ENCODE data around the gene CCNT2. TPM values are rescaled to one million over a fixed set of nuclear protein-coding genes. Genes with fewer than 3 reads are reported as not detected.
"Not testable (repeated sequence)": the region's sequence is repeated elsewhere in the genome, so short reads cannot be mapped to it uniquely, and the experiment has no call there.

The CCNT2 gene
- 10 to 100 TPM; 28.9 to 37.3 (median 33.3) TPM for polyA plus RNA-seq (ENCODE audit: low read depth in 6 of 6)

GRCh38 chr2:134918526-134919340 is at the start of gene CCNT2:
TSS of gene CCNT2 (plus strand) at chr2:134918822. CDS start at chr2:134918855, 33 bp downstream.
- H3K27me3 Mint-ChIP-seq = no peaks in the 10 kb centered on the region
- H3K36me3 Mint-ChIP-seq = peaks cover 0 to 10% of the 10 kb centered on the region in 2 donors
- peaks cover 24 to 51% (median 38%) of the 10 kb centered on the region in 3 donors for H3K4me1 Mint-ChIP-seq
- peak within 1 kb of the TSS; percentile 94 to 100 (median 98) for H3K27ac Mint-ChIP-seq
- ATAC-seq (ENCODE audit: low read depth in 2 of 2) = peak; percentile 80 to 81
- peak within 1 kb of the TSS; percentile 90 to 100 (median 98) for H3K4me3 Mint-ChIP-seq
- H3K9me3 Mint-ChIP-seq = peaks cover 0 to 5% (median 0%) of the 10 kb centered on the region in 7 donors
- peak; percentile 100 for DNase-seq

GRCh38 chr2:134869946-134870736 is 48.5 kb upstream of the CCNT2 start:
- Mint-ChIP-seq H3K27ac (peak overlapping the region in 1 of 6 donors; percentile 13), H3K36me3 (peaks cover 7 to 9% of the 10 kb centered on the region in 2 donors), H3K4me1 (no peaks in the 10 kb centered on the region), H3K4me3 (no peak overlapping the region), H3K9me3 (peaks cover 0 to 6% (median 0%) of the 10 kb centered on the region in 7 donors), H3K27me3 (no peaks in the 10 kb centered on the region)
- DNase-seq (no peak), ATAC-seq (ENCODE audit: low read depth in 2 of 2) (no peak)

- Mint-ChIP-seq H3K27me3 (no peaks in the 10 kb centered on the region), H3K4me1 (no peaks in the 10 kb centered on the region), H3K36me3 (peaks cover 0 to 8% of the 10 kb centered on the region in 2 donors), H3K9me3 (peaks cover 6 to 16% (median 9%) of the 10 kb centered on the region in 7 donors), H3K27ac (no peak overlapping the region), H3K4me3 (no peak overlapping the region)
- no peak for DNase-seq
- no peak for ATAC-seq (ENCODE audit: low read depth in 2 of 2)
Observed at GRCh38 chr2:134873152-134873551, 45.5 kb upstream of the CCNT2 start.

GRCh38 chr2:134875309-134875708 is 43.3 kb upstream of the CCNT2 start:
- peaks cover 11 to 33% (median 18%) of the 10 kb centered on the region in 7 donors for H3K9me3 Mint-ChIP-seq
- H3K4me3 Mint-ChIP-seq = no peak overlapping the region
- H3K27me3 Mint-ChIP-seq = no peaks in the 10 kb centered on the region
- ATAC-seq (ENCODE audit: low read depth in 2 of 2) (no peak), DNase-seq (no peak)
- H3K36me3 Mint-ChIP-seq = peaks cover 19 to 29% of the 10 kb centered on the region in 2 donors
- no peak overlapping the region for H3K27ac Mint-ChIP-seq
- H3K4me1 Mint-ChIP-seq = no peaks in the 10 kb centered on the region

DNA sequence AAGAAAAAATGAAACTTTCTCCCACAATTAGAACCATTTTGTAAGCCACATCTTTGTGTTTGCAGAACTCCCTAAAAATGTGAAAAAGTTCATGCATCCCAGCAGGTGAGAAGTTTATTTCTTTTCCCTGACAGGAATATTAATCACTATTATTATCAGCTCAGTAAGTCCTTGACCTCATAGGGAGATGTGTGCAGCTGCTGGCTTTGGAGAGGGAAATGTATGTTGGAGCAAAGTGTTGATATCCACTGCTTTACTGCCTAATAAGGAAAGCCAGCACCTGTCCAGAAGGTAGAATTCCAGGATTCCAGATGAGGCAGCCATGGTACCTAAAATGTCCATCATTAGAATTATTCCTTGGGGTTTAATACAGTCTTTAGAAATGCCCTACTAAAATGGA is 35.8 kb upstream of the CCNT2 start:
- Mint-ChIP-seq H3K9me3 (peaks cover 5 to 26% (median 12%) of the 10 kb centered on the region in 7 donors), H3K27me3 (no peaks in the 10 kb centered on the region), H3K36me3 (peaks cover 25 to 29% of the 10 kb centered on the region in 2 donors), H3K27ac (no peak overlapping the region), H3K4me1 (peaks cover 0 to 5% (median 0%) of the 10 kb centered on the region in 3 donors), H3K4me3 (no peak overlapping the region)
- ATAC-seq (ENCODE audit: low read depth in 2 of 2) (no peak), DNase-seq (no peak)

DNA sequence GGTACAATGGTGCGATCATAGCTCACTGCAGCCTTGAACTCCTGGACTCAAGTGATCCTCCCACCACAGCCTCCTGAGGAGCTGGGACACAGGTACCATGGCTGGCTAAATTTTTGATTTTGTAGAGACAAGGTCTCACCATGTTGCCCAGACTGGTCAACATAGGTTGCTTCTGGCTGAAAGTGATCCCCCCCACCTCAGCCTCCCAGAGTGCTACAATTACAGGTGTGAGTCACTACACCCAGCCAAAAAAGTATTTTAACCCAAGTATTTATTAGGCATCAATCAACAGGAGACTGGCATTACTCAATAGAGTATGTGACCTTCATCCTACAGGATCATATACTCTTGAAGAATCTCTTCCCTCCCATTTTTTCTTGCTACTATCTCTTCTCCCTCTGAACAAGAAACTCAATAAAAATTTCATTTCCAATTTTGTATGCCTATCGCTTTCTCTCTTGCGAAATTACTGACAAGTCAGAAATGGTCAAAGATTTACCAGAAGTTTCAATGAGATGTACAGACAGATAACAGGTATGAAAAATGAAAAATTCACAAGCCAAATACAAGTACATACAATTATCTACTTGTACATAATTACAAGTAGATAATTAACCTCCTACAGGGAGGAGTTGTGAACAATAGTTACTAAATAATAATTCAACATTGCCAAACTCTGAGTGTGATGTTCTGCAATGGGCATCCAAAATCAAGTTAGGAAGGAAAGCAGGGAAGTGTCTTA is 34.9 kb upstream of the CCNT2 start:
- ATAC-seq (ENCODE audit: low read depth in 2 of 2) (no peak), DNase-seq (no peak)
- peak overlapping the region in 1 of 6 donors; percentile 71 for H3K27ac Mint-ChIP-seq
- H3K4me1 Mint-ChIP-seq = peaks cover 0 to 5% (median 0%) of the 10 kb centered on the region in 3 donors
- no peak overlapping the region for H3K4me3 Mint-ChIP-seq
- no peaks in the 10 kb centered on the region for H3K27me3 Mint-ChIP-seq
- peaks cover 5 to 16% (median 9%) of the 10 kb centered on the region in 7 donors for H3K9me3 Mint-ChIP-seq
- peaks cover 19 to 25% of the 10 kb centered on the region in 2 donors for H3K36me3 Mint-ChIP-seq

DNA sequence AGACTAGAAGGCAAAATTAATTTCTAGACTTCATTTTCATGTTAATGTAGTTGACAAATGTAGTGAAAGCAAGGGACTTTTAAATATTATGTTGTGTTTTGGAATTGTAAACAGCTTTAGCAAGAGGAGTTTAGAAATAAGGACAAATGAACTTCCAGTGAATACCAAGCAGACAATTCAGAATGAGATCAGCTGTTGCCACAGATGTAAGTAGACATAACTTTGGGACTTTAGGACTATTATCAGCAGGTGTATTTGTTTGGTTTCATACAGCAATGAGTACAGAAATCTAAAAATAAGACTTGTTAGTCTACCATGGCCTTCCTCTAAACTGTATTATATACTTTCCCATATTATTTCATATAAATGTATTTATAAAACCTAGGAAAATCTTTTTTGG is 34.2 kb upstream of the CCNT2 start:
- Mint-ChIP-seq H3K4me1 (peaks cover 0 to 5% (median 0%) of the 10 kb centered on the region in 3 donors), H3K9me3 (peaks cover 1 to 11% (median 4%) of the 10 kb centered on the region in 7 donors), H3K27ac (no peak overlapping the region), H3K36me3 (peaks cover 12 to 18% of the 10 kb centered on the region in 2 donors), H3K27me3 (no peaks in the 10 kb centered on the region), H3K4me3 (no peak overlapping the region)
- DNase-seq (no peak), ATAC-seq (ENCODE audit: low read depth in 2 of 2) (no peak)

GRCh38 chr2:134892282-134893035 is 26.2 kb upstream of the CCNT2 start:
- H3K9me3 Mint-ChIP-seq = no peaks in the 10 kb centered on the region
- peak overlapping the region in 1 of 6 donors; percentile 5 for H3K27ac Mint-ChIP-seq
- H3K4me1 Mint-ChIP-seq = no peaks in the 10 kb centered on the region
- peaks cover 0 to 3% of the 10 kb centered on the region in 2 donors for H3K36me3 Mint-ChIP-seq
- DNase-seq = no peak
- H3K4me3 Mint-ChIP-seq = no peak overlapping the region
- H3K27me3 Mint-ChIP-seq = no peaks in the 10 kb centered on the region
- no peak for ATAC-seq (ENCODE audit: low read depth in 2 of 2)

- no peak overlapping the region for H3K27ac Mint-ChIP-seq
- no peaks in the 10 kb centered on the region for H3K9me3 Mint-ChIP-seq
- no peak for ATAC-seq (ENCODE audit: low read depth in 2 of 2)
- H3K4me1 Mint-ChIP-seq = no peaks in the 10 kb centered on the region
- H3K4me3 Mint-ChIP-seq = no peak overlapping the region
- H3K36me3 Mint-ChIP-seq = no peaks in the 10 kb centered on the region
- DNase-seq = peak; percentile 5
- no peaks in the 10 kb centered on the region for H3K27me3 Mint-ChIP-seq
Observed at GRCh38 chr2:134897932-134898331, 20.7 kb upstream of the CCNT2 start.

GRCh38 chr2:134899204-134899603 is 19.4 kb upstream of the CCNT2 start:
- H3K27me3 Mint-ChIP-seq = no peaks in the 10 kb centered on the region
- H3K36me3 Mint-ChIP-seq = peaks cover 0 to 5% of the 10 kb centered on the region in 2 donors
- no peak overlapping the region for H3K27ac Mint-ChIP-seq
- H3K4me1 Mint-ChIP-seq = peaks cover 0 to 4% (median 0%) of the 10 kb centered on the region in 3 donors
- ATAC-seq (ENCODE audit: low read depth in 2 of 2) (no peak), DNase-seq (no peak)
- no peak overlapping the region for H3K4me3 Mint-ChIP-seq
- H3K9me3 Mint-ChIP-seq = no peaks in the 10 kb centered on the region

- H3K4me1 Mint-ChIP-seq = peaks cover 0 to 4% (median 0%) of the 10 kb centered on the region in 3 donors
- ATAC-seq (ENCODE audit: low read depth in 2 of 2) (no peak), DNase-seq (no peak)
- peak overlapping the region in 1 of 6 donors; percentile 62 for H3K27ac Mint-ChIP-seq
- H3K9me3 Mint-ChIP-seq = no peaks in the 10 kb centered on the region
- H3K27me3 Mint-ChIP-seq = no peaks in the 10 kb centered on the region
- no peak overlapping the region for H3K4me3 Mint-ChIP-seq
- peaks cover 0 to 5% of the 10 kb centered on the region in 2 donors for H3K36me3 Mint-ChIP-seq
Observed at GRCh38 chr2:134900151-134900550, 18.5 kb upstream of the CCNT2 start.

GRCh38 chr2:134903701-134904100 is 14.9 kb upstream of the CCNT2 start:
- not testable (repeated sequence) for DNase-seq; H3K9me3 Mint-ChIP-seq; H3K27ac Mint-ChIP-seq; H3K4me3 Mint-ChIP-seq; ATAC-seq (ENCODE audit: low read depth in 2 of 2); H3K27me3 Mint-ChIP-seq; H3K4me1 Mint-ChIP-seq
- H3K36me3 Mint-ChIP-seq = peaks cover 5 to 12% of the 10 kb centered on the region in 2 donors
